ENCODE data around the gene CACNA1G.
A peak's percentile ranks its signal among the peaks of the same experiment; 100 is the strongest.

The CACNA1G gene

GRCh38 chr17:50632637-50633036, 72.1 kb downstream of the CACNA1G start:
- no peak for DNase-seq (ENCODE audit: low spot score)

- no peak for DNase-seq (ENCODE audit: low spot score)
Measured at GRCh38 chr17:50633683-50634082, 73.2 kb downstream of the CACNA1G start.

DNA sequence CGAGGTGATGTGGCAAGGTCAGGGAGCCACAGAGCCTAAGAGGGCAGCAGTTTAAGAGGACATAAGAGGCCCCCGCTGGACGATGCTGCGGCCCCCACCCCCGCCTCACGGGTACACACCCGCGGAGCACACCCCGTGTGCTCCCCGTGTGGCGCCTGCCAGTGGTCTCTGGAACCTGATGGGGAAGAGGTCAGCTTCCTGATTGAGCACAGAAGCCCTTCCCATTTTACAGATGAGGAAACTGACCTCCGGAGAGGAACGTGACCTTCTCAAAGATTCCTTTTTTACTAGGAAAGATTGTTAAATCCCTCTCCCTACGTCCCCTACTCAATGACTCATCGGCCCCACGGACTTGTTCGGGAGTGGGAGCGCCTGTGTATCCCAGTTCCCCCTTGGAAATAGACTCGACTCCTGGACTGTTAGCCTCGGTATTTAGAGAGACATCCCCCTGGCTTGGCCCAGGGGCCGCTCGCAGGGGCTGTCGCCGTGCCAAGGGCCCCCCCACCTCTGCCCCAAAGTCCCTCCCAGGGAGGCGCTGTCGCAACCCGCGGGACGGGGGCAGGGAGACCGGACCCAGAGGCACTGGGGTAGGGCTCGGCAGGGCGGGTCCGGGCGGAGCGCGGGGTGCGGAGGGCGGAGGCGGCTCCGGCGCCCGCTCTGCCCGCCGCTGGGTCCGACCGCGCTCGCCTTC, 73.9 kb downstream of the CACNA1G start, which contains the start of gene ABCC3:
TSS of gene ABCC3 (plus strand) at position 658 of the 691 bp plus-strand sequence. CDS start 56 bp downstream, outside the sequence.
- DNase-seq (ENCODE audit: low spot score): peak; percentile 91

- peak; percentile 59 for DNase-seq (ENCODE audit: low spot score)
Measured at GRCh38 chr17:50634915-50635731, 74.6 kb downstream of the CACNA1G start.

DNA sequence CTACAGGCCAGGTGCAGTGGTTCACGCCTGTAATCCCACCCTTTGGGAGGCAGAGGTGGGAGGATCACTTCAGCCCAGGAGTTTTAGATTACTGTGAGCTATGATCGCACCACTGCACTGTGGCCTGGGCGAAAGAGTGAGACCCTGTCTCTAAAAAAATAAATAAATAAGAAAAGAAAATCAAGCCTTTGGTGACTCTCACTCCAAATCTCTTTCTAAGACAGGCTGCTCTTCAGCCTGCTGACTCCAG, 75.1 kb downstream of the CACNA1G start:
- no peak for DNase-seq (ENCODE audit: low spot score)

DNA sequence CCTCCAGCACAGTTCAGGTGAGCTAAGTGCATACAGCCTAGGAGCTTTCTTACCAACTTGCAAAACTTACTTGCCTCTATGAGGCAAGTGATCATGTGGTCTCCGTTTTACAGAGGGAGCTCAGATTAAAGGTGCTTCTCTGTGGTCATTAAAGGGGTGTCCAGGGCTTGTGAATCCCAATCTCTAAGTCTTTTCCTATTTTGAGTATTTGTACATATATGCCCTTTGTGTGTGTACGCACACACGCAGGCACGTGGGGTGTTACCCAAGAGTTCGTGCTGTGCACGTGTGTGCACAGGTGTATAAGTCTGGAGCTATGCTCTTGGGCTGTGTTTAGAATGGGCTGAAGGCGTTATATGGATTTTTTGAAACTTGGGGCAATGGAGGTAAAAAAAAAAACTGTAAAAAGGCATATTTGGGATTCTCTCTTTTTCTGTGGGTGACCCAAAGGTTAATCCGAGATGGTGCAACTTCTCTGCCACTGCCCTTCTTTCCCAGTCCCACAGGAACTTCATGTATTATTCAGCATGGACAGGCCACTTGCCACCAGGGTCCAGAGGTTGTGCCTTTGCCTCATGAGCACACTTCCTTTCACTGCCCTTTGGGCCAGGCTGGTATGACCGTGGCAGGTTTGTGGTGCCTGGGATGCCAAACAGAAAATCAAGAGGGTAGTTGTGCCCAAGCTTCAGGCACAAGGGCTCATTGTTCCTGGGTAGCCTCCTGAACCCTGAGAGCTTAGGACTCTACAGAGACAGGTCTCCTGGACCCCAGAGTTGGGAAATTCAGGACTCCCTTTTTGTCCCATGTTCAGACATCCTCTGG, 75.7 kb downstream of the CACNA1G start:
- no peak for DNase-seq (ENCODE audit: low spot score)

DNA sequence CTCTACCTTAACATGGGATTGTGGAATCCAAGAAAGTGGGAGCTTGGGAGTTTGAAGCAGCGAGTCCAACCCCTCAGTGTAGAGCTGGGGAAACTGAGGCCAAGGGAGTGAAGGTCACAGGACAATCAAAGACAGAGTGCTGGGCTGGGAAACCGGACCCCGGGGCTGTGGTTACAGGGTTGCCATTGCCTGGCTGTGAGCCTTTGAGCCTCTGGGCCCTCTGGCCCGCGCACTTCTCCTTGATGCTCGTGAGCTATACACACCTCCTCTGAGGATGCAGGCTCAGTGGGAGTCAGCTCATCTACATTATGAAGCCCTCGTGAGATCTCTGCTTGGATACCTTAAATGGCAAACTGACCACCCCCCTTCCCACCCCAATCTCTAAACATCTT, 76.3 kb downstream of the CACNA1G start:
- DNase-seq (ENCODE audit: low spot score): no peak

DNA sequence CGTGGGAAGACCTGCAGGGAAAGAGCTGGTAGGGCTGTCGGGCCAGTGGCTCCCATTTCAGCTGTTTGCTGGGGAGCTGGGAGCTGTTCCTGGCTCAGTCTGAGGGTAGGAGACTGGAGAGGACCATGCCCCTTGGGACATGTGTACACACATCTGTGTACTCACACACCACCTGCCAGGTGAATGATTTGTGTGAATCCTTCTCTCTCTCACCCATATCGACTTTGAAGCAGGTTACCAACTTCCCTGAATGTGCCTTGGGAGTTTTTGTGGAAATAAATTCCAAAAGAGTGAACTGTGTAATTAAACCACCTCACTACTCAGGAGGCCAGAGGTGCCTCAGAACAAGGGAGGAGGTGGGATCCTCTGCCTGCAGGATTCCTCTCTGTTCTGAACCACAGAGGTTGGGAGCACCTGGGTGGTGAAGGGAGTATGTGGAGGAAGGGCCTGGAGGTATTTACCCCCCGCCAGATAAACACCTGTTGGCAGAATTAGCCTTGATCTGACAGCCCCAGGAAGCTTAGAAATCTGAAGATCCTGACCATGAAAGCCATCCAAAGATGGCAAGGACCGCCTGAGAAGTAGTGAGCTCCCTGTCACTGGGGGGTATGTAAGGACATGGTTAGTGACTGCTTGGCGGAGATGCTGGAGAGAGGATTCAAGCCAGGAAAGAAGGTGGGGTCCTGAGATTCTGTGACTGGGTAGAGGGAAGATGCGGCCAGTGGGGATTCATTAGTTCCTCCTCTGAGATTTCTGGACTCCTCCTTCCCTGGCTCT, 77.5 kb downstream of the CACNA1G start:
- no peak for DNase-seq (ENCODE audit: low spot score)

DNA sequence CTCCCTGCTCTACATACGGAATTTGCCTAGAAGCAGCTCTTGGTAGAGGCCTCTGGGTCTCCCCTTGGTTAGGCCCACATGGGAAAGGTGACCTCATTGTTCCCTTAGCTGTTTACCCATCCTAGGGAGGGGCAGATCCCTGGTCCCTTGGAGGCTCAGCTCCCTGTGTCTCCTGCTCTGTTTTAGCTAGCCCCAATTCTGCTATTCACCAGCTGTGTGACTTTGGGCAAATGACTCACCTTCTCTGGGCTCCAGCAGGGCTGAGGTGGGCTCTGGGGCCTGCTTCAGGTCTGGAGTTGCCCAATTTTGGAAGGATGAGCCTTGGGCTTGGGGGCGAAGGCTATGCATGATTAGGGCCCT, 78.1 kb downstream of the CACNA1G start:
- peak; percentile 62 for DNase-seq (ENCODE audit: low spot score)

GRCh38 chr17:50638966-50639713, 78.6 kb downstream of the CACNA1G start:
- DNase-seq (ENCODE audit: low spot score): peak; percentile 95

DNA sequence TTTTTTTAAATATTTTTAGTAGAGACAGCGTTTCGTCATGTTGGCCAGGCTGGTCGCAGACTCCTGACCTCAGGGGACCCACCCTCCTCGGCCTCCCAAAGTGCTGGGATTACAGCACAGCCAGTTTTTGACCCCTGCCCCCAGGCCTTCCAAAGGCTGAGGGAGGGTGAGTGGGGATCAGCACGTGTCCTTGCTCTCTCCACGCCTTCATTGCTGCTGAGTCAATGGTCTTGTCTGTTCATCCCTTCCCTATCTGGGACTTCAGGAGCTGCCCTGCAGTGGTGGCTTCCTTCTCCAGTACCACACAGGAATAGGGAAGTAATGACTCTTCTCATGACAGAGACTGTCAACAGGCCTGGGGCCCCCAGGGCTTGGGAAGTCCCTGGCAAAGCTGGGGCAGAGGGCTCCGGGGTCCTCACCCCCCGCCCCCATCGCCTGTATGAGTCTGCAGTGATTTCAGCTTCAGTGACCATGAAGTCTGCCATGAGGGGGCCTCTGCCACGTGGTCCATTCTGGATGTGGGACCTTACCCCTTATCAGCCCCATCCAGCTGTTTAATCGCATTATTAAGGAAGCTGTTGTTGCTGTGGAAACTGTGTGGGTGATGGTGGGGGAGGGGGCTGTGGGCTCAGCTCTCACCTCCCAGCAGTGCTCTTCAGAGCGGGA, 80.3 kb downstream of the CACNA1G start:
- DNase-seq (ENCODE audit: low spot score): no peak

DNA sequence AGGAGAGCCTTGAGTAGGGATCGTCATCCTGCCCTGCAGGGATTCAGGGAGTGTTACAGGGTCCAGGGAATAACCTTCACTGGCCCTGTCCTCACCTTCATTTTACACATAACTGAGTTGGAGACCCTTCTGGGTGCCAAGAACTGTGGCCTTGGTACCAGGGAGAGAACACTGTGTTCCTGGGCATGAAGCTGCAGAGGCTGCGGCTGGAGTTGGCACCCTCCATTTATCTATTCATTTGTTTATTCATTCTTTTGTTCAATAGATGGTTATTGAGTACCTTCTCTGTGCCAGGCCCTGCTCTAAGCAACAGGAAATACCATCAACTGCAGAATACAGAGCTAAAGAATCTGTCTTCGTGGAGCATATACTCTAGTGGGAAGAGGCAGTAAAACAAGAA, 80.8 kb downstream of the CACNA1G start:
- no peak for DNase-seq (ENCODE audit: low spot score)

DNA sequence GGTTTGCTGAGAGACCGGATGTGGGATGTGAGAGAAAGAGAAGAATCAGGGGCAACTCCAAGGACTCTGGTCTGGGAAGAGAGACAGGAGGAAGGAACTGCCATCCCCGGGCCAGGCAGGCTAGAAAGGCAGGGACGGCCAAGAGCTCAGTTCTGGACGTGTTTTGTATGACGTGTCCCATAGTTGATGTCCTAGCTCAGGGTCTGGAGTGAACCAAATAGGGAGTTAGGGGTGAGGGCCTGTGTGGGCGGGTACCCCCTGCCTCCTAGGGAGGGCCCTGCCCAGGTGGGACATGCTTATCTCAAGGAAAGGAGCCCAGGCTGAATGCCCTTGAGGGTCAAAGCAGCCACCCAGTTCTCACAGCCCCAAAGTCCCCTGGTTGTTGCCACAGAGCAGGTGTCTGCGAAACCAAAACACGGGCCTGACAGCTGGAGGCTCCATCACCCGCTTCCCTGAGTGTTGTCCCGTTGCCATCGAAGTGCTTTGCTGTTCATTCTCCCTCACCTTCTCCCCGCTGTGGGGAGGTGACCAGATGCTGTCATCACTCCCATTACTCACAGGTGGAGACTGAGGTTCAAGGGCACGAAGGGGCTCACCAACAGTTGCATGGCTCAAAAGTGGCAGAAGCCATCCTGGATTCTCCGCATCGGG, 81.7 kb downstream of the CACNA1G start:
- DNase-seq (ENCODE audit: low spot score): no peak

- DNase-seq (ENCODE audit: low spot score): no peak
Measured at GRCh38 chr17:50642722-50643656, 82.5 kb downstream of the CACNA1G start.

- DNase-seq (ENCODE audit: low spot score): no peak
Measured at GRCh38 chr17:50645748-50646682, 85.5 kb downstream of the CACNA1G start.

DNA sequence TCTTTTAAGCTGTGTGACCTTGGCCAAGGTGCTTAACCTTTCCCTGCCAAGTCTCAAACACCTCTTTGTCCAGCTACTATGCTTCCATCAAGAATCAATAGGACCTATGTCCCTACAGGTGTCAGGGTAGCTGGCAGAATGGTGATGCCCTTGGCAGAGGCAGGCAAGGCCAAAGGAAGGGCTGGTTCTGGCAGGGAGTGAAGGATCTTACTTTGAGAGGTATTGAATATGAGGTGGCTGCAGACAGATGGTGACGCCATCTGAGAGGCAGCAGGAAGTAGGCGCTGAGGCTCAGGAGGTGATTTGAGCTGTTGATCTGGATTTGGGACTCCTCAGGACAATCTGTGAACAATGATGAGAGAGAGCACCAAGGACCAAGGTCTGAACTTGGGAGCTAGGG, 86.7 kb downstream of the CACNA1G start:
- DNase-seq (ENCODE audit: low spot score): no peak

DNA sequence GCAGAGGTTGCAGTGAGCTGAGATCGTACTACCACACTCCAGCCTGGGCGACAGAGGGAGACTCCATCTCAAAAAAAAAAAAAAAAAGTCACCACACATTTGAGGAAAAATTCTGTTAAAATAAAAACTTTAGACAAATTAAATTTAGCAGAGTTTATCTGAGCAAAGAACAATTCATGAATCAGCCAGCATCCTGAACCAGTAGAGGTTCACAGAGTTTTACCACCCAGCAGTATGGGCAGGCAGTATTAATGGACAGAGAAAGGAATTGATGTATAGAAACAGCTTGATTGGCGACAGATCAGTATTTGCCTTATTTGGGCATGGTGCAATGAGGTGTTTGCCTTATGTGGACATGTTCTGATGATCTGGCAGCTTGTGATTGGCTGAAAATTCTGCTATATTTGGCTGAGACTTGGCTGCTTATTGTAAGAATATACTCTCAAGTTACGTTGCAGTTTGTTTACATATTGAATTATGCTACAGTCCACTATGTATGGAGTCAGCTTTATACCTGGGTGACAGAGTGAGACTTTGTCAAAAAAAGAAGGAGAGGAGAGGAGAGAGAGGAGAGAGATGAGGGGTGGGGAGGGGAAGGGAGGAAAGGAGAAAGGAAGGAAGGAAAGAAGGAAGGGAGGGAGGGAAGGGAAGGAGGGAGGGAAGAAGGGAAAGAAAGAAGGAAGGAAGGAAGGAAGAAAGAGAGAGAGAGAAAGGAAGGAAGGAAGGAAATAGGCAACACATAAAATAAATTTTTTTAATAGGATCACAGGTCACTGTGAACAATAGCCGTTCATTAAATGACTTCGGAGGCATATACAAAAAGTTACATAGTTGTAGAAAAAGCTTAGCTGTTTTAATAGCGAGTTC, 88.8 kb downstream of the CACNA1G start:
- DNase-seq (ENCODE audit: low spot score): no peak

All from GM03348 (cell line).